SJSA1 (cell line): ENCODE results near the gene SPON2. TPM values are rescaled to one million over a fixed set of nuclear protein-coding genes. Genes with fewer than 3 reads are reported as not detected.
A peak's percentile ranks its signal among the peaks of the same experiment; 100 is the strongest.

Experiments
- DNase-seq, 2 experiments: peaks; one replicate each; pipeline ENCODE4 v3.0.0-alpha.2; 2015 to 2020; ENCODE audit warnings: low spot score in 2 of 2, low read depth in 1 of 2
- H3K27ac ChIP-seq: fragments of 250-450 bp; sonication (Bioruptor Pico); 2 replicates; pipeline ENCODE4 v1.5.1; 2020; ENCODE audit warnings: mild to moderate bottlenecking, moderate library complexity
- H3K27me3 ChIP-seq: fragments of 250-450 bp; sonication (Bioruptor Pico); replicated peaks from 2 replicates; pipeline ENCODE4 v1.5.1; 2020; ENCODE audit warnings: mild to moderate bottlenecking, moderate library complexity
- H3K36me3 ChIP-seq: fragments of 250-450 bp; sonication (Bioruptor Pico); 2 replicates; pipeline ENCODE4 v1.5.1; 2020; ENCODE audit warnings: mild to moderate bottlenecking
- H3K4me1 ChIP-seq: fragments of 250-450 bp; sonication (Bioruptor Pico); replicated peaks from 2 replicates; pipeline ENCODE4 v1.6.1; 2021; ENCODE audit warnings: mild to moderate bottlenecking
- H3K4me3 ChIP-seq: fragments of 250-450 bp; sonication (Bioruptor Pico); 2 replicates; pipeline ENCODE4 v1.5.1; 2020; ENCODE audit warnings: mild to moderate bottlenecking
- H3K9me3 ChIP-seq: fragments of 250-450 bp; sonication (Bioruptor Pico); replicated peaks from 2 replicates; pipeline ENCODE4 v1.5.1; 2020; ENCODE audit warnings: mild to moderate bottlenecking
- total RNA-seq: library from RNA; depleted of rRNA; stranded (reverse); fragments of >200 nt; shearing (Covaris generic); gene quantifications from 2 replicates; pipeline ENCODE4 v1.2.3, GENCODE V29; 2014

SPON2 gene
- total RNA-seq, 1 experiment from 2014 or later = 0.16 TPM

DNA sequence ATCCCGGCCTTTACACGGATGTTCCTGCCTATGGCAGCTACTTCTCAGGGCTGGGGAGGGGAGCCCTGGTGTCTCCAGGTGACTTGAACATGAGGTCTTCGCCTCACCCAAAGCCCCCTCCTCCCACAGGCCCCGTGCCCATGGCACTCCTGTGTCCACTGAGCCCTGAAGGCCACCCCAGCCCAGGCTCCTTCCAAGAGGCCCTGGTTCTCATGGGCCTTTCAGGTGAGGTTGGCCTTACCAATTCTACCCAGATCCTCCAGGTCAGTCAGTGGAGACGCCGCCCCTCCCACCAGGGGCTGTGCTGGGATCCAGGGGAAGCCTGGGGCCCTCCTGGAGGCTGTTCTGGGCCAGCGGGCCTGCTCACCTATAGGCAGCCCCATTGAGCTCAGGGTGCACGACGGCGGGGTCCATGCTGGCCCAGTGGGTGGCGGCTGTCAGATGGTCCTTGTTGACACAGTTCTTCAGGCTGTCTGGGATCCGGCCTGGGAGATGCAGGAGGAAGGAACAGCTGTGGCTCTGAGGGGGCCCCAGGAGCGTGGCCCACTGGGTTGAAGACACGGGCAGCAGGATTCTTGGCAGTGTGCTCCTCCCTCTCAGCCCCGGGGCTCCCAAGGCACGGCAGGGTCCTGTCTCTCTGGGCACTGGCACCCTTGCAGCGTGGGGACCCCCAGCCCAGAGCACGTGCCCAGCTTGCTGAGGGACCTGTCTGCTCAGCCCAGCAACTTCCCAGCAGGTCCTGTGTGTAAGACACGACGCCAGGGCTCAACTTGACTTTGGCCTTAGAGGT is 40.4 kb upstream of the SPON2 start:
- Histone ChIP-seq H3K27ac (no peak overlapping the region), H3K4me1 (no peaks in the 10 kb centered on the region; the same call in 1 of the 2 replicates), H3K36me3 (peaks cover 24% of the 10 kb centered on the region), H3K27me3 (no peaks in the 10 kb centered on the region), H3K9me3 (no peaks in the 10 kb centered on the region), H3K4me3 (no peak overlapping the region)
- no peak for DNase-seq

DNA sequence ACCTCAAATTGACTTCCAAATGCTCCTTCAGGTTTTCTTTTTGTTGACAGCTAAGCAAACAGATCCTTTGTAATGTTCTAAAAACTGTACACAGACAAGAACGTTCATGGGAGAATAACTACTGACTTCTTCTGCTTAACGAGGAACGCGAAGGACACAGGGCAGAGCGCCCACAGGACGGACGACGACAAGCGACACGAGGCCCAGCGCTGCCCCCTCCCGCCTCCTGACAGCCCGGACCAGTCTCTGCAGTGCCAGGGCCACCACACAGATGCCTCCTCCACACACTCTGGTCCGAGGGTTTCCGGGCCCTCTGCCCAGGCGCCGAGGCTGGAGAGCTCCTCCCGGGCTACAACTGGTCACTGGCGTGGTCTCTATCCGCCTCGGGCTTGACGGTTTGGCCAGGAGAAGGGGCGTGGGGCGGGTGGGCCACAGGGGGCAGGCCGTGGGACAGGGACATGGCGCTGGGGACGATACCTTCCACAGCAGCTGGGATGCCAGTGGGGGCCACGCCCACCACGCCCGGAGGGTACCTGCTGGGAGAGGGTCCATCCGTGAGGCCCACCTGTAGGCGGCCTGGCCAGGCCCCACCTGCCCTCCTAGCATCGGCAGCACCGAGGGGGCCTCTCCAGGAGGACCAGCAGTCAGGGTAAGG is 39.6 kb upstream of the SPON2 start:
- Histone ChIP-seq H3K27ac (no peak overlapping the region), H3K4me3 (no peak overlapping the region), H3K27me3 (no peaks in the 10 kb centered on the region), H3K4me1 (no peaks in the 10 kb centered on the region; the same call in 1 of the 2 replicates), H3K36me3 (peaks cover 24% of the 10 kb centered on the region), H3K9me3 (no peaks in the 10 kb centered on the region)
- no peak for DNase-seq

DNA sequence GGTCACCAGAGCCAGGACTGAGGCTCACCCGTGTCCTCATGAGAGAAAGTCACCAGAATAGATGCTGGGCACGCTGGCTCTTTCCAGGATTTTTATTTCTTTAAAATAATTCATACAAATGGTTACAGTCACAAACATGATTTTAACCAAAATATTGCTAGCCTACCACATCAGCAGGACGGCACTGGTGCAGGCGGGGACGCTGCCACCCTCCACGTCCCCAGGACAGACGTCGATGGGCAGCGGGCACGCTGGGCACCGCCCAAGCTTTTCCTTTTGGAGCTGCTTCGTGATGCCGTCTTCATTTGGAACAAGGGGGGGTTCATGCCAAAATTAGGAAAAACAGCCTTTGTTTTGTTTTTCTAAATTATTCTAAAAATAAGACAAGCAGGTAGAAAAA is 39.0 kb upstream of the SPON2 start:
- Histone ChIP-seq H3K4me1 (no peaks in the 10 kb centered on the region; the same call in 1 of the 2 replicates), H3K27ac (no peak overlapping the region), H3K9me3 (no peaks in the 10 kb centered on the region), H3K4me3 (no peak overlapping the region), H3K36me3 (peaks cover 24% of the 10 kb centered on the region), H3K27me3 (no peaks in the 10 kb centered on the region)
- no peak for DNase-seq

DNA sequence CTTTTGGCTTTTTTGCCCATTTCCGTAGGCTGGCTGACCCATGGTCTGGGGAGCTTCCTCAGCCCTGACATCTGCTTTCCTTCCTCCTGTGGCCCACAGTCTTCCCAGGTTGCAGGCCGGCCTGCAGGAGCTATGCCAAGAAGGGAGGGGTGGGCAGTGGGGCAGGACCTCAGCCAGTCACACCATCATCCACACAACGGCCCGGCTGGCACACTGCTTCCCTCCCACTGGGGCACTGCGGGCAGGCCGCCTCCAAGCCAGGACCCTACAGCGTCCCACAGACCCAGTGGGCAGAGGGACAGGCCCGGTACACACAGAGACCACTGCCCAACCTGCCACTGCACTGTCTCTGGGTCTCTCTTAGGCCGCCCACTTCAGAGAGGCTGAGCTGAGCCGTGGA is 38.6 kb upstream of the SPON2 start:
- Histone ChIP-seq H3K27me3 (no peaks in the 10 kb centered on the region), H3K27ac (no peak overlapping the region), H3K4me3 (no peak overlapping the region), H3K9me3 (no peaks in the 10 kb centered on the region), H3K4me1 (no peaks in the 10 kb centered on the region; the same call in 1 of the 2 replicates), H3K36me3 (peaks cover 23% of the 10 kb centered on the region)
- no peak for DNase-seq

DNA sequence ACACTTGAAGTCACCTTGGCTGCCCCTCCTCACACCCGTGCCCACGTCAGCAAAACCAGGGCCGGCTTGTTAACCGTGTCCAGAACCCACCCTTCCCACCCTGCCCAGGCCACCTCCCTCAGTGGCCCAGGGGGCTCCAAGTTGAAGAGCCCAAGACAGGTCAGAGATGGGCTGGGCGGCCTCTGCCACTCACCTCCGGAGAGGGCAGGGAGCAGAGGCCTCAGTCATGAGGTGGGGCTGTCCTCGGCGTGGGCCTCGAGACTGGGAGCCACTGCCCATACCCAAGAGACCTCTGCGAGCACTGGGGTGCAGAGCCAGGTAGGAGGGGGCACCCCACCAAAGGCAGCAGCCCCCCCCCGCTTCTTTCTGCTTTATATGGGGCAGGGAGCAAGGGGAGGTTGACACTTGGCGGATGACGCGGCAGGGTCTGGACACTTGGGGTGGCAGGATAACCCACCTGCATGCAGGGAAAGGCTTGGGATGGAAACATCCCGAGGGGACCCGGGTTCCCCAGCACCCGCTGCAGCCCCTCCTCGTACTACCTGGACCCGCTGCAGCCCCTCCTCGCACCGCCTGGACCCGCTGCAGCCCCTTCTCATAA is 38.0 kb upstream of the SPON2 start:
- H3K27ac ChIP-seq = no peak overlapping the region

DNA sequence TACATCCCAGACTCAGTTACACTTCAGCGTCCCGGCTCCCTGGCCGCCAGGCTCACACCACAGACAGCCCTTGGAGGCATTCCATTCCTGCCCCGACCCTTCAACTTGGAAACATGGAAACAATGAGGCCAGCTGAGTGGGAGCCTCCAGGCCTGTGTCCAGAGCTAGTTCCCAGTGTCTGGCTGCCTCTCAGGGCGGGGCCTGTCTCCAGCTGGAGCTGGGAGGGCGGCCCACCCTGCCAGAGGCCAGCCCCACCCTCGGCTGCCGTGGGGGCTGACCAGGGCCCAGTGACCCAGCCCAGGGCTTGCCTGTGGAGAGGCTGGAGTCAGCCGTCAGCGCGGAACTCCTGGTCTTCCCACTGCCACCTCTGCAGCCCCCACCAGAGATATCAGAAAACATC is 37.4 kb upstream of the SPON2 start:
- Histone ChIP-seq H3K4me3 (no peak overlapping the region), H3K27ac (no peak overlapping the region), H3K9me3 (no peaks in the 10 kb centered on the region), H3K4me1 (no peaks in the 10 kb centered on the region; the same call in 1 of the 2 replicates), H3K36me3 (peaks cover 12% of the 10 kb centered on the region; the same call in 1 of the 2 replicates), H3K27me3 (no peaks in the 10 kb centered on the region)
- peak; percentile 25 to 51 for DNase-seq

More for the DNA sequence above, 38.0 kb upstream of the SPON2 start:
- Histone ChIP-seq H3K36me3 (peaks cover 17% of the 10 kb centered on the region), H3K27me3 (no peaks in the 10 kb centered on the region), H3K9me3 (no peaks in the 10 kb centered on the region), H3K4me1 (no peaks in the 10 kb centered on the region; the same call in 1 of the 2 replicates), H3K4me3 (no peak overlapping the region)
- no peak for DNase-seq

DNA sequence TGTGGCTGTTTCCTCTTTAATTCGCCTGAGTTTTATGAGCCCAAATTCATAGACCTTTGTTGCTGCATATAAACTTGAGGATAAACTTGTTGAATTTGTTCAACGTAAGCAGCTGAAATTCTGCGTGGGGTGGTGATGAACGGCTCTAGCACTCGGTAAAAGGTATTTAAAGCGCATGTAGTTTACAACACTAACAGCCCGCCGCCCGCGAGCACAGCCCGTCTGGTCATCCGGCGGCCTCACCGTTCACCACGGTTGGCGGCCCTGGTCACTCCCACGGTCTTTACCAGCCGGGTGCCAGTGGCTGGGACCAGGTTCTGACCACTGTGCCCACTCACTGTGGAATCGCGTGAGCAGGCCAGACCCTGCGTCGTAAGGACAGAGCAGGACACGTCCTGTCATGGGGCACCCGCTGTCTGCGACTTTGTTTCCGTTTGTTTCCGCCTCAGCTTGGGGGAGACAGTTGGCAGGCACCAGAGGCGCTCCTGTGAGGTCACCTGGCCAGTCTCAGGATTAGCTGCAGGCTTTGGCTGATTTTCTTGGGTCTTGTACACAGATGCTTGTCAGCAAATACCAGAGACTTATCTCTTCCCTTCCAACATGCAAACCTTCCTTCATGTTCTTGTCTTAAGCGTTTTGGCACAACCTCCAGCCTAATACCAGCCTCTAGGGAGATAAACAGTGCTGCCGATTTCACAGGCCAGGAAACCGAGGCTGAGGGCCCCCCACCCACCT is 36.8 kb upstream of the SPON2 start:
- DNase-seq = no peak
- Histone ChIP-seq H3K4me1 (no peaks in the 10 kb centered on the region; the same call in 1 of the 2 replicates), H3K4me3 (no peak overlapping the region), H3K9me3 (no peaks in the 10 kb centered on the region), H3K36me3 (peaks cover 10% of the 10 kb centered on the region; the same call in 1 of the 2 replicates), H3K27ac (no peak overlapping the region), H3K27me3 (no peaks in the 10 kb centered on the region)

DNA sequence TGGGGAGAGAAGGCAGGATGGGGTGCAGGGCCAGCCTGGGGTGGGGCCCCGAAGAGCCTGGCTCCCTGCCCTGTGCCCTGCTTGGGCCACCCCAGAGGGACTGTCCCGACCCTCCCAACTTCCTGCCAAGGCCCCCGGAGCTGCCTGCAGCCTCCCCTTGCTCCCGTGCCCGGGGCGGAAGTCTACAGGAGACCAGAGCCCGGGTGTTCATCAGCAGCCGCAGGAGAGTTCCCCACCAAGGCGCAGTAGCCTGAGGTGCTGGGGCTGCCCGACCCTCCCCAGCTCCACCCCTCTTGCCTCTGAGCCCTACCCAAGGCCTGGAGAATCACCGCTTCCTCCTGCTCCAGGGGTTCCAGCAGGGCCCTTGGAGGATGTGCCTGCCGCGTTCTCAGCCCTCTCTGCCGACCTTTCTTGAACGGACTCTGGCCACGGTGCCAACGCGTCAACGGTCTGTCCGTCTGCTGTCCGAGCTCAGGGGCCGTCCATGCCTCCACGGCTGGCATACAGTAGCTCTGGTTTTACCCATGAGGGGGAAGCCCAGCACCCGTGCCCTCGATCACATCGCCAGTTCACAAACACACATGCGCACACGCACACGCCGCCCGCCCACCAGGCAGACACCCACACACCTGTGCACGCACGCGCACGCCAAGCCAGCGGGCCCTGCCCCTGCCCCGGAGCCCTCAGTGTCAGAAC is 36.0 kb upstream of the SPON2 start:
- no peak for DNase-seq
- Histone ChIP-seq H3K4me1 (no peaks in the 10 kb centered on the region; the same call in 1 of the 2 replicates), H3K36me3 (peaks cover 10% of the 10 kb centered on the region; the same call in 1 of the 2 replicates), H3K27ac (no peak overlapping the region), H3K4me3 (no peak overlapping the region), H3K27me3 (no peaks in the 10 kb centered on the region), H3K9me3 (no peaks in the 10 kb centered on the region)

DNA sequence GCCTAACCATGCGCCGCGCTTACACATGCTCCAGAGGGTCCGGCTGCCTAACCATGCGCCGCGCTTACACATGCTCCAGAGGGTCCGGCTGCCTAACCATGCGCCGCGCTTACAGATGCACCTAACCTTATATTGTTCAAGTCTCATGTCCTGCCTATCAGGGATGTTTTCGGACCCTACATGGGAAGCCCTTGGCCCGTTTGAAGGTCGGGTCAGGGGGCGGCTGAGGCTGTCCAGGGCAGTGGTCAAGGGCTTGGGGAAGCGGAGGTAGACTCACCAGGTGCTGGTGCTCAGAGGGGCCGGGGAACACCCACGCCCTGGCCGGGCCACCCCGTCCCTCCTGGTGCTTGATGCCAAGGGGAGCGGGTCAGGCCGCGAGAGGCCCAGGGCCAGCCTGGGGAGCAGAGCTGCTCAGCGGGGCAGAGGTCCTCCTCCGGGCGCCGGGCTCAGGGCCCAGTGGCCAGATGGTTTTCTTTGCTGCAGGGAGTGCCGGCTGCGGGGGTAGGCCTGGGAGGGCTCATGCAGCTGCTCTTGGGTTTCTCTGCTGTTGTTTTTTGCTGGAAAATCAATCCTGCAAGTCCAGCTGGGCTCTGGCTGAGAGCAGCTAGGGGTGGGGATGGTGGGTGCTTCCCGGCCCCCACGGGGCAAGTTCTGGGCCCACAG is 35.4 kb upstream of the SPON2 start:
- H3K36me3 ChIP-seq = peaks cover 4% of the 10 kb centered on the region; the same call in 1 of the 2 replicates
- H3K27ac ChIP-seq = no peak overlapping the region
- no peaks in the 10 kb centered on the region for H3K27me3 ChIP-seq
- no peaks in the 10 kb centered on the region; the same call in 1 of the 2 replicates for H3K4me1 ChIP-seq
- no peaks in the 10 kb centered on the region for H3K9me3 ChIP-seq
- no peak overlapping the region for H3K4me3 ChIP-seq
- no peak for DNase-seq

DNA sequence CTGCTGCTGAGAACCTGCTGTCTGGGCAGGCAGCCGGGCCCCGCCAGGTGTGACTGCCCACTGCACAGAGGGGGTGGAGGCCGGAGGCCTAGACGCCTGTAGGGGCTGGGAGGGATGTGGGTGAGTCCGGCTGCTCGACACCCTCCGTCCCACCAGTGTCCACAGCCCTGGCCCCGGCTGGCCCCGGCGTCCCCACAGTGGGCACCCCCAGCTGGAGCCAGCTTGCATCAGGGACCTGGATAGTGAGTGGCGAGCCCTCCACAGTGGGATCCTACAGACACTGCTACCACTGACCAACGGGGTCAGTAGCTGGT is 34.7 kb upstream of the SPON2 start:
- Histone ChIP-seq H3K36me3 (no peaks in the 10 kb centered on the region), H3K9me3 (no peaks in the 10 kb centered on the region), H3K27me3 (no peaks in the 10 kb centered on the region), H3K4me3 (no peak overlapping the region), H3K4me1 (no peaks in the 10 kb centered on the region; the same call in 1 of the 2 replicates), H3K27ac (no peak overlapping the region)
- no peak for DNase-seq

DNA sequence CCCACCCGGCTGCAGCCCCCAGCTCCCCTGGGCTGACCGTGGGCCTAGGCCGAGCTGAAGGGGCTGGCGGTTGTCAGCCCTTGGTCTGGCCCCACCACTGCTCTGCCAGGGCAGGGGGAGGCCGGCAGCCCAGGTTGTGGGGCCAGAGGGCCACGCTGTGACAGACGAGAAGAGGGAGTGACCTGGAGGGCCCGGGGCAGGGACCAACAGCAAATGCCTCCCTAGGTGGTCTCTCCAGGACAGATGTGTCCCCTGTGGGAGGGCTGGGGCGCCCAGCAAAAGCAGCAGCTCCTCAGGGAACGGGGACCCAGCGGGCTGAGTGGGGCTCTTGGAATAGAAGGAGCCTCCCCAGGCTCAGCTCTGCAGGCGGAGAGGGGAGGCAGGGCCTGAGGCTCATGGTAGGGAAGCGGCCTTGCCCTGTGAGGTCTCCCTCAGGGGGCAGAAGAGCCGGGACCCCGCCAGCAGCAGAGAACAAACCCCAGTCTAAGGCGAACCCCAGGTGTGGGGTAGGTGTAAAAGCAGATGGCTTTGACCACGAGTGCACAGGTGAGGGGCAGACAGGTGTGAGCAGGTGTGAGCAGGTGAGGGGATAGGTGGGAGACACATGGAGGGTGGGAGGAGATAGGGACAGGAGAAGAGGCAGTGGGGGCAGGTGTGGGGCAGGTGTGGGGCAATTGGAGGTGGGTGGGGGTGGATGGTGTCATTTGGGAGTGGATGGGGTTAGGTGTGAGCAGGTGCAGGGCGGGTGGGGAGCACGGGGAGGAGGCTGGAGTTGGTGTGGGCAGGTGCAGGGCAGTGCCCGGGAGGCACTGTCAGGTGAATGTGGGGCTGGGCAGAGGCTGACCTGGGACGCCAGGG is 34.1 kb upstream of the SPON2 start:
- Histone ChIP-seq H3K9me3 (no peaks in the 10 kb centered on the region), H3K27ac (no peak overlapping the region), H3K27me3 (no peaks in the 10 kb centered on the region), H3K4me3 (no peak overlapping the region), H3K4me1 (no peaks in the 10 kb centered on the region; the same call in 1 of the 2 replicates), H3K36me3 (no peaks in the 10 kb centered on the region)
- peak in 1 of 2 experiments; percentile 16 for DNase-seq
